GM06990 (cell line): ENCODE data around the gene ZBTB24.

ENCODE experiments used
- DNase-seq: peaks from one replicate; pipeline ENCODE4 v3.0.0-alpha.2; 2011; ENCODE audit not compliant: insufficient read length; ENCODE audit errors: extremely low read depth
- H3K27me3 ChIP-seq: replicated peaks from 2 replicates; pipeline ENCODE4 v1.6.0; 2011; ENCODE audit warnings: low read length; ENCODE audit not compliant: control insufficient read depth, insufficient read depth
- H3K36me3 ChIP-seq: 2 replicates; pipeline ENCODE4 v1.5.1; 2011; ENCODE audit warnings: low read length; ENCODE audit not compliant: control insufficient read depth, insufficient read depth
- H3K4me3 ChIP-seq: replicated peaks from 2 replicates; pipeline ENCODE4 v1.5.1; 2011; ENCODE audit warnings: low read depth, mild to moderate bottlenecking, control low read depth, low read length
- CTCF ChIP-seq: IDR thresholded peaks from 2 replicates; pipeline ENCODE4 v1.5.1; 2011; ENCODE audit warnings: low read length, control low read depth, mild to moderate bottlenecking, inconsistent platforms; ENCODE audit not compliant: insufficient read depth, poor library complexity, severe bottlenecking

The ZBTB24 gene

DNA sequence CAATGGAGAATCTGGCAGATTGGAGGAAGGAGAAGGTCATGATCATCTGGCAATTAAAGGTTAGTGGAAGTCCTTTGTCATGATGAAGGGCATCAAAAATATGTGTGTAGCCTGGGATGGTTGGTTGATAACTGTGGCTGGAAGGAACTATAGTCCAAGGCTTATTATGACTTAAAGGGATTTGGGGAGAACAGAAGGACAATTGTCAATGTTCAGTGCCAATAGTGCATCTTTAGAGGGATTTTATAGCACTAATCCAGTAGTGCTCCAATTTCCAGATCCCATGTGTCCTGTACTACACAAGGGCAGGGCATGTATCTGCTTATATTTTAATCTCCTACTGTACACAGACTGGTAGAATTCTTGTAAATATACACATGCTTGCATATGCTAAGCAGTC, 5.0 kb upstream of the ZBTB24 start:
- no peak for TF ChIP-seq CTCF
- Histone ChIP-seq H3K36me3 (no peaks in the 10 kb centered on the region), H3K4me3 (no peak overlapping the region), H3K27me3 (no peaks in the 10 kb centered on the region; the same call in 1 of the 2 replicates)
- DNase-seq, result no peak

- TF ChIP-seq CTCF, result no peak
- DNase-seq, result no peak
- Histone ChIP-seq H3K36me3 (no peaks in the 10 kb centered on the region), H3K4me3 (no peak overlapping the region), H3K27me3 (no peaks in the 10 kb centered on the region; the same call in 1 of the 2 replicates)
Measured at GRCh38 chr6:109486068-109486467, 3.0 kb upstream of the ZBTB24 start.

DNA sequence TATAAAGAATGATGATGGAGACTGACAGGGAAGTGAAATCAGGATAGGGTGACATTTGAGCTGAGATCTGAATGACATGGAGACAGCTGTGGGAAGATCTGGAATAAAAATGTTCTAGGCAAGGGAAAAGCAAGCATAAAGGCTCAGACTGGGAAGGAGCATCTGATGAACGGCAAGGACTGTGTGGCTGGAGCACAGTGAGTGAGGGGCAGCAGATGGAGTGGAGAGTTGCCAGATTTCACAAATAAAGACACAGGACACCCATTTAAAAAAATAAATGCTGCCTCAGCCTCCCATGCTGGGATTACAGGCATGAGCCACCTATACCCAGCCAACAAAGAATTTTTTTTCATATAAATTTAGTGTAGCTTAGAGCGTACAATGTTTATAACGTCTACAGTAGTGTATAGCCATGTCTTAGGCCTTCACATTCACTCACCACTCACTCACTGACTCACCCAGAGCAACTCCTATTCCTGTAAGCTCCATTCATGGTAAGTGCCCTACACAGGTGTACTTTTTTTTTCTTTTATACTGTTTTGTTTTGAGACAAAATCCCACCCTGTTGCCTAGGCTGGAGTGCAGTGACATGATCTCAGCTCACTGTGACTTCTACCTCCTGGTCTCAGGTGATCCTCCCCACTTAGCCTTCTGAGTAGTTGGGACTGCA, 2.4 kb upstream of the ZBTB24 start:
- no peak overlapping the region for H3K4me3 ChIP-seq
- no peak for TF ChIP-seq CTCF
- no peak for DNase-seq
- H3K36me3 ChIP-seq, result no peaks in the 10 kb centered on the region
- H3K27me3 ChIP-seq, result no peaks in the 10 kb centered on the region; the same call in 1 of the 2 replicates

- H3K4me3 ChIP-seq, result no peak overlapping the region
- no peaks in the 10 kb centered on the region; the same call in 1 of the 2 replicates for H3K27me3 ChIP-seq
- TF ChIP-seq CTCF, result no peak
- no peaks in the 10 kb centered on the region for H3K36me3 ChIP-seq
- DNase-seq, result no peak
Measured at GRCh38 chr6:109484122-109484521, 1.1 kb upstream of the ZBTB24 start.

DNA sequence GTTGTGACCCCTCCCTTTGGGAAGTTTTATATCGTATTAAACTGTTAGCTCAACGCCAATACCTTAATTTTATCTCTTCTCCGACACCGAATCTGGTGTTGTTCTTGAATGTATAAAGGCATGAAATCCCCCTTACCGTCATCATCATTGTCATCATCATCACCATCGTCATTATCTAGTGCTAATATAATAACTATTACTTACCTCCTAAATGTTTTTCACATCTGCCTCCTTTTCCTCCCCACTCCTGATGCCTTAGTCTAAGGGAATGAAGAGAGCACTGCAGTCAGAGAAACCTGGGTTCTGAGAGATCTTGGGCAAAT, 677 bp upstream of the ZBTB24 start:
- no peaks in the 10 kb centered on the region; the same call in 1 of the 2 replicates for H3K27me3 ChIP-seq
- peak overlapping the region; percentile 56 for H3K4me3 ChIP-seq
- DNase-seq, result no peak
- H3K36me3 ChIP-seq, result no peaks in the 10 kb centered on the region
- no peak for TF ChIP-seq CTCF

DNA sequence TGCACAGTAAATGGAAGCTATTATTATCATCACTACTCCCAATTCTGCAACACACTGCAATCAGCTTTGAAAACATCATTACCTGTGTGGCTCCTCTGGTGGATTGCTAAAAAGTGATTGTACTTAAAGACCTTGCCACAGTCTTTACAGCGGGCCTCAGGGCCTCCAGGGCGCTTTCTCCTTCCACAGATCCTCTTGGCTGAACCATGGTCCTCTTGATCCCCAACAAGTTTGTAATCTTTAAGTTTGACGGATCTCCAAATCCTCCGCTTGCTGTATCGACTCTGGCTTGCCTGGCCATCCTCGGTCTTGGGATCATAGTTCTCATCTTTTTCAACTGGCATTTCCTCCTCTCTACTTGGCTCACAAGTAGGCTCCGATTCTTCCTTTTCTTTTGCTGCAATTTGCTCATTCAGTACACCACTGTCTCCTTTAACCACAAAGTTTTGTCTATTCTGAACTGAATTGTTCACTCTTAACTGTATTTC, 2.0 kb downstream of the ZBTB24 start:
- DNase-seq, result no peak
- peak overlapping the region; percentile 45; the same call in 1 of the 2 replicates for H3K4me3 ChIP-seq
- no peak for TF ChIP-seq CTCF
- H3K36me3 ChIP-seq, result no peaks in the 10 kb centered on the region; the same call in 1 of the 2 replicates
- no peaks in the 10 kb centered on the region; the same call in 1 of the 2 replicates for H3K27me3 ChIP-seq
